ENCODE measurements around the gene FAP. TPM values are rescaled to one million over a fixed set of nuclear protein-coding genes. Genes with fewer than 3 reads are reported as not detected.

FAP gene
- total and polyA plus RNA-seq, 2 of the 8 experiments (the other 6 are each of a cell fraction or from before 2014, with no cell fraction given), result not detected

GRCh38 chr2:162174746-162175145 is 68.5 kb downstream of the FAP start (continued):
- no peak for TF ChIP-seq RNF2 (IDR thresholded peaks at IDR 0.05; ENCODE audit: borderline replicate concordance, low read depth, low read length, missing control alignments, poor library complexity, severe bottlenecking)

Data from H1 (cell line).